GM19023 (cell line): ENCODE results near the gene CWC27.

Experiments
- ATAC-seq: cut with Tn5 transposase; IDR thresholded peaks from one replicate; pipeline ENCODE4 v1.9.1; 2021; ENCODE audit warnings: mild to moderate bottlenecking, moderate library complexity; ENCODE audit not compliant: unreplicated experiment

The CWC27 gene

GRCh38 chr5:64971990-64972389, 203.3 kb downstream of the CWC27 start:
- no peak for ATAC-seq

GRCh38 chr5:64972591-64972990, 203.9 kb downstream of the CWC27 start:
- ATAC-seq = no peak

GRCh38 chr5:64973215-64973614, 204.5 kb downstream of the CWC27 start:
- no peak for ATAC-seq

- ATAC-seq = no peak
Measured at GRCh38 chr5:64977779-64978178, 209.0 kb downstream of the CWC27 start.

GRCh38 chr5:64978546-64978945, 209.8 kb downstream of the CWC27 start:
- no peak for ATAC-seq

- ATAC-seq = no peak
Measured at GRCh38 chr5:64979531-64979930, 210.8 kb downstream of the CWC27 start.

GRCh38 chr5:64980176-64980575, 211.4 kb downstream of the CWC27 start:
- ATAC-seq = no peak

GRCh38 chr5:64987768-64988167, 219.0 kb downstream of the CWC27 start:
- ATAC-seq = no peak

- no peak for ATAC-seq
Measured at GRCh38 chr5:65009207-65009606, 240.5 kb downstream of the CWC27 start.

- ATAC-seq = no peak
Measured at GRCh38 chr5:65010841-65011240, 242.1 kb downstream of the CWC27 start.

- ATAC-seq = no peak
Measured at GRCh38 chr5:65012301-65012892, 243.7 kb downstream of the CWC27 start.

- ATAC-seq = no peak
Measured at GRCh38 chr5:65013166-65013565, 244.4 kb downstream of the CWC27 start.

GRCh38 chr5:65014769-65015168, 246.0 kb downstream of the CWC27 start:
- ATAC-seq = no peak

GRCh38 chr5:65015767-65016166, 247.0 kb downstream of the CWC27 start:
- ATAC-seq = no peak

- no peak for ATAC-seq
Measured at GRCh38 chr5:65017636-65018035, 248.9 kb downstream of the CWC27 start.

GRCh38 chr5:65018763-65019162, 250.0 kb downstream of the CWC27 start:
- ATAC-seq = no peak

- ATAC-seq = no peak
Measured at GRCh38 chr5:65020492-65020891, 251.8 kb downstream of the CWC27 start.

GRCh38 chr5:65021527-65022226, 252.9 kb downstream of the CWC27 start:
- no peak for ATAC-seq

- no peak for ATAC-seq
Measured at GRCh38 chr5:65022932-65023331, 254.2 kb downstream of the CWC27 start.

GRCh38 chr5:65024681-65025080, 256.0 kb downstream of the CWC27 start:
- no peak for ATAC-seq

- ATAC-seq = no peak
Measured at GRCh38 chr5:65026816-65027548, 258.3 kb downstream of the CWC27 start.

- no peak for ATAC-seq
Measured at GRCh38 chr5:65029178-65029577, 260.4 kb downstream of the CWC27 start.
